Uterus (tissue), 2 donors: ENCODE measurements around the gene STX5.

Source experiments
- CTCF ChIP-seq, 4 experiments: fragments of 200-600 bp in 2 of 4; fragments of 450-650 bp in 2 of 4; sonication (generic) in 2 of 4; IDR thresholded peaks; one replicate each; pipeline ENCODE4 v1.5.1; 2016 to 2019; ENCODE audit warnings: antibody characterized with exemption in 4 of 4, mild to moderate bottlenecking in 2 of 4, moderate library complexity in 1 of 4
- POLR2A ChIP-seq, 2 donors: fragments of 450-650 bp; IDR thresholded peaks; one replicate each; pipeline ENCODE4 v1.6.1; 2016; ENCODE audit warnings: antibody characterized with exemption in 2 of 2, mild to moderate bottlenecking in 1 of 2, moderate library complexity in 1 of 2

- TF ChIP-seq CTCF (IDR thresholded peaks at IDR 0.05) (no peak), POLR2A (IDR thresholded peaks at IDR 0.05) (no peak)
Observed at GRCh38 chr11:62801071-62801470, 30.8 kb downstream of the STX5 start.
